ENCODE results near the gene CDR2.

GRCh38 chr16:22306788-22307187, 67.6 kb downstream of the CDR2 start:
- TF ChIP-seq, protein P1, sequence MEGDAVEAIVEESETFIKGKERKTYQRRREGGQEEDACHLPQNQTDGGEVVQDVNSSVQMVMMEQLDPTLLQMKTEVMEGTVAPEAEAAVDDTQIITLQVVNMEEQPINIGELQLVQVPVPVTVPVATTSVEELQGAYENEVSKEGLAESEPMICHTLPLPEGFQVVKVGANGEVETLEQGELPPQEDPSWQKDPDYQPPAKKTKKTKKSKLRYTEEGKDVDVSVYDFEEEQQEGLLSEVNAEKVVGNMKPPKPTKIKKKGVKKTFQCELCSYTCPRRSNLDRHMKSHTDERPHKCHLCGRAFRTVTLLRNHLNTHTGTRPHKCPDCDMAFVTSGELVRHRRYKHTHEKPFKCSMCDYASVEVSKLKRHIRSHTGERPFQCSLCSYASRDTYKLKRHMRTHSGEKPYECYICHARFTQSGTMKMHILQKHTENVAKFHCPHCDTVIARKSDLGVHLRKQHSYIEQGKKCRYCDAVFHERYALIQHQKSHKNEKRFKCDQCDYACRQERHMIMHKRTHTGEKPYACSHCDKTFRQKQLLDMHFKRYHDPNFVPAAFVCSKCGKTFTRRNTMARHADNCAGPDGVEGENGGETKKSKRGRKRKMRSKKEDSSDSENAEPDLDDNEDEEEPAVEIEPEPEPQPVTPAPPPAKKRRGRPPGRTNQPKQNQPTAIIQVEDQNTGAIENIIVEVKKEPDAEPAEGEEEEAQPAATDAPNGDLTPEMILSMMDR (optimal IDR thresholded peaks at IDR 0.05 in 1 of 3, IDR thresholded peaks at IDR 0.05 in 1 of 3, conservative IDR thresholded peaks at IDR 0.05 in 1 of 3; ENCODE audit: extremely low read depth in 1 of 3, insufficient read depth in 2 of 3, low read length in 3 of 3) = no peak
- no peak for TF ChIP-seq EZH2 (IDR thresholded peaks at IDR 0.05; ENCODE audit: low read length)

Data from keratinocyte (primary cell).